GM19467 (cell line): ENCODE measurements around the gene RASGEF1B.

Experiments
- ATAC-seq: cut with Tn5 transposase; IDR thresholded peaks from one replicate; pipeline ENCODE4 v1.9.1; 2021; ENCODE audit warnings: mild to moderate bottlenecking, moderate library complexity; ENCODE audit not compliant: unreplicated experiment

The RASGEF1B gene

DNA sequence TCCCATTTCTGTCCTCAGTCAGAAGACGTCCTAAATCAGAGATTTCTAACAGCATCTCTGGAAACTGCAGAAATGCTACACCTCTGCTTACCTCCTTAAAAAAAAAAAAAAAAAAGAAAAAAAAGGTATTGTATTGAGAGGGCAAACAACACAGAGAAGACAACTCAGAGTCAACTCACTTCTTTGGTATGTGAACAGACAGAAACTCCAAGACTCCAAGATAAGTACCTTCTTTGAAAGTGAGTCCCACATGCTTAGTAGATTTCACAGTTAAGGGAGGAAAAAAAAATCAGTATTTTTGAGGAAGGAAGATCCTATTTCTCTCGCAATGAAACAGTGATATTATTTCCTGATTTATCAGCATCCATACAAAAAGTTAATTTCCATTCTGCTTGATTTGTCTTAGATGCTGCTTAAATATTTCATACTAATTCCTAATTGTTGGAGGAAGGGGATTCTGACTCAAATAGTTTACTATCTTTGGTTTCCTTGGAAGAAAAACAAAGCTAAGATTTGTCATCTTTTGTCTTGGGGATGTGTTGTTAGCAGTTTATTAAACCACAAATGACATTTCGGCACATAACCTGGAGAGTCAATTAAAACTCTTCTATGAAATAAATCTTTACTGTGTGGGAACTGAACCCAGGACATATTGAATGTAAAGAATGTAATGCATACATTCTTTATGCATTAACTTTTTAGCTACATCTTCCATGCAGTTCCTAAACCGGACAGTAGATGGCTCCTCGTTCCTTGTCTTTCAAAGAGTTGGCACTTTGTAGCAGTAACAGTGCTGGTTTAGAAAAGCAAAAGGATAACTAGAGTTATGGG, 4.7 kb downstream of the RASGEF1B start:
- ATAC-seq, result no peak

DNA sequence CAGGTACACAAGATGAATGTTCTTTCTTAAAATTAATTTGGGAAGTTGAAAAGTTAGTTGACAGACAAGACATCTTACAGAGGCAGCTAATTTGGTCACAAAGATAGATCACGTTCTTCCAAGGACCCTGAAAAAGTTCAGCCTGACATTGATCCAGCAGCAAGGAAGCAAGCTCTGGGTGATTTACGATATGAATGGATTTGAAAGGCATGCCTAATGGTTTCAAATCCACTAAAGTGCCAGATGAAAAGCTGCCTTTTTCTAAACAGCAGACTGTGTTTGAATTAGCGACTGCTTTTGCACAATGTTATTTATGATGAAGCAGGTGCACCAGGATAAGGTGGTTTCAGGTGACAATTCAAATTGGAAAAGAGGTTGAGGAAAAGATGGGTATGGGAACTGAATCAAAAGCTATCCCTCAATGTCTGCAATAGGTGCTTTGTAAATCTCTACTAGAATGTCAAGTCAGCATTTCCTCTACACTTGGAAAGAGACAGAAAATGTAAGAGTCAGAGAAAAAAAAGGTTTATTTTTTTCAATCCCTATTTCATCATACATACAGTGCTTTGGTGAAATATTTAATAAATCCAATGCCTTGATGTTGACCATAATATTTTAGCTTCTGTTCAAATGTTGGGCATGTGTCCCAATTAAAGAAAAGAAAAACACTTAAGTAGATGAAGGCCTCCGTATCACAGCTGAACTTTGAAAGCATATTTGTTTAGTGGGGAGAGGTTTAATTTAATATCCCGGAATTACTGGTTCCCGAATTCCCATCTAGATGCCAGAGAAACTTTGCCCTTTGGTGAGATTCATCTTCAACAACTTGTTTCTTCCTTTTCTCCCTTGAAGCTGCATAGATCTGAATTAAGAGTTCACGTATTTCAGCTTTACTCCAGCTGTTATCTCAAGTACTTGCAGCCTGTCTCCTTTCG, 6.0 kb downstream of the RASGEF1B start:
- no peak for ATAC-seq

DNA sequence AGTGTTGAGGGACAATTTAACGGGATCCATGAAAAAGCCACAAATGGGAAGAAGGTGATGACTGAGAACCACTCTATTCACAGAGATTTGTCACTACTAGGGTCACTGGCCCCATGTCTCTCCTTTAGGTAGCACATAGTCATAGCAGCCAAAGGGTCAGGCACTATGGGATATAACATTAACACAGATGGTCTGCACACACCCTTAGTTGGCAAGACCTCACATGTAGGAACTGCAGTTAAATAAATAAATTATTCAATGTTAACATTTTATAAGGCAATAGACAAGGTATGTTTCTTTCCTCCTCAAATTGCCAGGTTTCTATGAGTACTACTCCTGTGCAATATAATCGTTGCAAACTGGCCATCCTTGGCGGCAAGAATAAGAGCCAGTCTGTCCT, 10.9 kb downstream of the RASGEF1B start:
- ATAC-seq, result no peak

DNA sequence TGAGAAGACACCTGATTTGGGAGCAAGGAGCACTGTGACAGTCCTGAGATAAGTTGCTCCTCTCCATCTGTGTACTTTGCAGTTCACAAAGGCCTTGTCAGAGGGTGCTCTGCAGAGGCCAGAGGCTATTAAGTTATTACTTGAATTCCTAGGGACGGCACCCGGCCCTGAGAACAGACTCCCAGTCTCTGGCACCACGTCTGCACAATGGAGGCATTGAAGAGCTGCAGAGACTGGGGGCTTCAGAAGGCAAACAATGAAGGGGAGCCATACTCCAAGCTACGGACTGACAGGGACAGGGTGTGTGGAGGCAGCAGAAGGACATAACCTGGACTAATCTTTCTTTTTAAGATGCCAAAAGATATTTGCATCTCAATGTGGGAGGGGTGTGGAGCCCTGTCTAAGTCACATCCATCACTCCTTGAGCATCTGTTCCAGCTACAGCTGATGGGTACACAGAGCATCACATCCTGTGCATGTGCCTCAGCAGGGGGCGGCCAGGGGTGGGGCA, 11.5 kb downstream of the RASGEF1B start:
- ATAC-seq, result no peak

DNA sequence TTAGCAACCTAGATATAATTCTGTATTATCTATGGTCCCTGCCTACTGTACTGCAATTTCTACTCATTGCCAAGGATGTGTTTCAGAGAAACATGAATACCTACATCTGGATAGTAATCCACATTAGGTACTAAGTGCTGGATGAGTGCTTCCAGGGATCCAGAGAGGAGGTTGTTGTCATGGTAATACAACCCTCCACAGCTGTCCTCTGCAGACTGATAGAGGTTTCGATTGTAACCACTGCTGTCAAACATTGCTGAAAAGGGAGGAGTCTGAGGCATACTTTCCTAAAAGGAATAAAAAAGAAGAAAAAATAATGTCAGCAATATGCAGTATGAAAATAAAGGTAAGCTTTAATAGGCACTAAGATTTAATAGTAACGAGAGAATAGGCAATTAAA, 12.5 kb downstream of the RASGEF1B start:
- ATAC-seq, result no peak

DNA sequence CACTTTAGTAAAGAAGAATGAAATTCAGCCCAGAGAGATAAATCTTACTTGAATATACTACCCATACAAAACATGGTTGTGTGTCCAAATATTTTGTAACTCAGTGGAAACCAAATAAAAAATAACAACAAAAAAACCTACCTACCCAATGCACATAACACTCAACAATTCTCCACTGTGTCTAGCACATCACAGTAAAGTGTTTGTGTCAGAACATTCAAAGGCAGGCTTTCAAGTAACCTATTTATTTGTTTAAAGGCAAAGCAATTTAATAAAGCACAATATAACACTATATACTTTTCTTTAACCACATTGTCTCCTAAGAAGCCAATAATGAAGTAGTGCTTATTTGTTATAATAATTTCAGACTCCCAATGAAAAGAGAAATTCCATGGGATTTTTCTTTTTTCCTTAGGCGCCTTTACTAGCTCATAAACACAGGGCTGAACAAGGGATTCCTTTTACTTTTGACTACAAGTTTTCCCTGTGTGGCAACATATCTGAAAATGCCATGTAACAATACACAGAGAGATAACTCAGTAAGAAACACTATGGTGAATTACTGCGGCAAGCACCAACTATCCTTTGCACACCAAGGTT, 13.7 kb downstream of the RASGEF1B start:
- ATAC-seq, result no peak

DNA sequence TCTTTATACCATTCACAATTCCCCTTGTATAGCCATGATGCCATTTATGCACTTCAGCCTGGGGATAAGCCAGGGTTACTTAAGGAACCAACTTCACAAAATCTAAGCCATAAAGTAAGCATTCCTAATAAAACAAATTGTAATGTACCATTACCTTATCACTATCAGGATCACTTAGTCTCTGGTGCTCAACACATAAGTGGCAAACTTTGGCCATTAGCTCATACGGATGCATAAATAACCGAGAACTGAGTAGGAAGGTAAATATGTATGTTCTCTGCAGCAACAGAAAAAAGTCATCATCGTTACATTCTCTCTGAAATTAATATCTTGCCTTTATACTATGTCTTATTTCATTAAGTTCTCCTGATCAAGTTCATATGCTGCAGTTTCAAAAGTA, 14.4 kb downstream of the RASGEF1B start:
- no peak for ATAC-seq

DNA sequence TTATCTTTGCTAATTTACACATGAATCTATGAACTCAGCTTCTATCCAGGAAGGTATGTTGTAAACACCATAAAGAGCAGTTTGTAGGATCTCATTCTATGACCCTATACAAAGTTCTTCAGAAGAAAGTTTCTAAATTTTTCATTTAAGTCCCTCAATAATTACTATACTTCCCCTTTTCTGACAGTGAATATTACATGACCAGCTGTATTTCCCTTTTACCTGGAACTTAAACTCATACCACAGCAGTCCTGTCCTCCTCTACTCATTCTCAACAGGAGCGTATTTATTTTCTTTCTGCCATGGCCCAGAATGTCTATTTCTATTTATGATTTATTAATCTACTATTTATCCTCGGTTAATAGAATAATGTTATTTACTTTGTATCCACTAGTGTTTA, 15.8 kb downstream of the RASGEF1B start:
- no peak for ATAC-seq

DNA sequence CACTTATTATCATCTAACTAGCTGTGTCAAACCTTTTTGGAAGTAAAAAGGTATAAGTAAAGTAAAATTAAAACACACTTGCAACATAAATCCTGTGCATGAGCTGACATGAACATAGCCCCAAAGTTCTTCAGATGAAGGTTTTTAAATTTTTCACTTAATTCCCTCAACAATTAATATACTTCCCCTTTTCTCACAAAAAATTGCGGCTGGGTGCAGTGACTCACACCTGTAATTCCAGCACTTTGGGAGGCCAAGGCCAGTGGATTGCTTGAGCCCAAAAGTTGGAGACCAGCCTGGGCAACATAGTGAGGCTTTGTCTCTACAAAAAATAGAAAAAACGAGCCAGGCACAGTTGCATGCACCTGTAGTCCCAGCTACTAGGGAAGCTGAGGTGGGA, 16.8 kb downstream of the RASGEF1B start:
- ATAC-seq, result no peak

DNA sequence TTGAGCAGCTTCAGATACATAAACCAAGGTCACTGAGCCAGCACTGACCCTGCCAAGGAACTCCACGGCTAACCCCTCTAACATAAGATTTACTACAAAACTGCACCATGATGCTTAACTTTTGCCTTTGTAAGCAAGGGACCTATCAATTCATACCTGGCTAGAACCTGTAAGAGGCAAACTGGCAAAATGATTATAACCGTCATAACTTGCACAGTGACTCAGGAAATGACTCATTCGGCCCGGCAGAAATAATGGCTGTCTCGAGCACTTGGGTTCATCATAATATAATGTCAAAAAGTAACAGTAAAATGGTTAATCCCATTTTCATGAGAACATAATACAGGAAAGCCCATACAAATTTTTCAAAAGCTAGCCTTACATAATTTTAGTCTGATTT, 17.2 kb downstream of the RASGEF1B start:
- no peak for ATAC-seq

DNA sequence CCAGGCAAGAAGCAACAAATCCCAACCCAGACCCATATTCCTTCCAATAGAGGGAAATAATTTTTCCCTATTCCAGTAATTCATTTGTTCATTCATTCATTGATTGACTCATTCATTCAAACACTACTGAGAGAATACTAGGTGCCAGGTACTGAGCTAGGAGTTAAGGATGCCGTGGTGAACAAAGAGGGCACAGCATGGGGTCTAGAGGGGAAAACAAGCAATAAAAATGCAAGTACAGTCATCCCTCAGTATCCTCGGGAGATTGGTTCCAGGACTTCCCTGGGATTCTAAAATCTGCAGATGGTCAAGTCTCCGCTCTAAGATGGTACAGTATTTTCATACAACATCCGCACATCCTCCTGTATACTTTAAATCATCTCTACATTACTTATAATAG, 18.7 kb downstream of the RASGEF1B start:
- ATAC-seq, result no peak

DNA sequence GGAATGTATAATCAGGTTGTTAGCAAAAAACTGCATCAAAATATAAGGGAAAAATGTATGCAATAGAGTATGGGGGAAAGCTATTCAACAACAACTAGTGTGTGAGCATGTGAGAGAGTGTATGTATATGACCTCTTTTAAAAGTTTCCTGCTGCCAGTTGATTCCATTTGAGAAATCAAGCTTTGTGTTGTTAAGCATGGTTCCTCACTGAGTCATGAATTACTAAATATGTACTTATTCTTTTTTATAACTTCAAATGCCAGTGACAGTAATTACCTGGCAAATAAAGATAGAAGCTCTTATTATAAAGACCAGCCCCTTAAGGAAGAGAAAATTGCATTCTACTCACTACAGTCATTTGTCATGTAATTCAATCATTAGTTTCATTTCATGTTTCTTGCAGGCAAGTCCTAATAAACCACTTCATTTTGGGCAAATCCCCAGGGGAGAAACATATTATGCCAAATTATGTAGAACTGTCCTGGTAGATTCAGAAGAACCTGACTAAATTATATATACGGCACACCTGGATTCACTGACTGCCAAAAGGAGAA, 19.2 kb downstream of the RASGEF1B start:
- ATAC-seq, result no peak

DNA sequence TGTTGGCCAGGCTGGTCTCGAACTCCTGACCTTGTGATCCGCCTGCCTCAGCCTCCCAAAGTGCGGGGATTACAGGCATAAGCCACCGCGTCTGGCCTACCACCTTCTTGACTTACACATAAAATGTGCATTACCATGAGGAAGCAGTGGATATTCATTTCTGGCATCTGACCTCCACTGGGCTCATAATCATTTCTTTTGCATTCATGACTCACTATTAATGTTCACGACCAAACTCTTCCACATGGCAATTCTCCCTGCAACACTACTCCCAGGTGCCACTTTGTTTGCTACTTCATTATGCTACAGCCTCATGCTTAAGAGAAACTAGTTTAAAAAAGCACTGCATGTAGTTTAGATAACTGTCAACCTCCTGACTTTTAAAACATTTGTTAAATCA, 22.7 kb downstream of the RASGEF1B start:
- ATAC-seq, result no peak

DNA sequence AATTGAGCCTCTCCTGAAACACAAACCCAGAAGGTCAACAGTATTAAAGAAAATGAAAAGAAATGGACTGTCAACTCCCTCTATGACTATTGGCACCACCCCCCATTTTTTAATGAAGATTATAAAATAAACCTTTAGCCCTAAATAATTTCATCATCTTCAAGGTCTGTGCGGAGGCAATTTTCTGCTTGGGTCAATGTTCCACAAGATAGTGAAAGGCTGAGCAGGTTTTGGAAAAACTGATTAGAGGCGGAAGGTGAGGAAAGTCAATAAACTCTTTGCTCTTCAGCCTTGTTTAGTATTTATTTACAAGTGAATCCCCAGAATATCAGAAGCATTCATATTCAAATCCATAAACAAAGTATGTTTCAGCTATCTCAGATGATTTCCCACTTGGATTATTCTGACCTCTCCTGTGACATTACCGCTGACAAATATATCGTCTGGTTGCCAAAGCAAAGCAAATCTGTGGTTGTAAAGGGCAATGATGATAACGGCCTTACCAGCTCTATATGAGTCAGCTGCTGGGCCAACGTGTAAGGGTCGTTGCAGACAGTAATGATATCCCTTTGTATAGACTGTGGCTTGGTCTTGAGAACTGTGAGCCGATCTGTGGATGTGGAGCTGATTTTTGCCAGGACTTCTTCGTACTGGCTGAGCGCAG, 24.0 kb downstream of the RASGEF1B start:
- no peak for ATAC-seq

DNA sequence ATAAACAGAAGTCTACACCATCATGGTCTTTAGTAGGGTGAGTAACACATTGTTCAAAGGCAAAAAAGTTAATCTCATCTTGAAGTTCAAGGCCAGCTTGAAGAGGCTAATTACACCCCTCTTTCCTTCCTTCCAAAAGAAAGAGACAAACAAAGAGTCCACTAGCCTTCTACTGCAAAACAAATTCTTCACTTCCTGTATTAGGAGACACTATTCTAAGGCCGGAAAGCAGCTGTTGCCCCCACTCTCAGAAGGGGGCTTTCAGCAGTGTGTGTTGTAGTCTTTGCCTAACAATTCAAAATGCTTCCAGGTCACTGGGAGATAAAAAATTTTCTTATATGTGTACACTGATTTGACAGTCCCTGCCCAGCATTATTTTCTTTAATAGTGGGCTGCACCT, 25.1 kb downstream of the RASGEF1B start:
- no peak for ATAC-seq

DNA sequence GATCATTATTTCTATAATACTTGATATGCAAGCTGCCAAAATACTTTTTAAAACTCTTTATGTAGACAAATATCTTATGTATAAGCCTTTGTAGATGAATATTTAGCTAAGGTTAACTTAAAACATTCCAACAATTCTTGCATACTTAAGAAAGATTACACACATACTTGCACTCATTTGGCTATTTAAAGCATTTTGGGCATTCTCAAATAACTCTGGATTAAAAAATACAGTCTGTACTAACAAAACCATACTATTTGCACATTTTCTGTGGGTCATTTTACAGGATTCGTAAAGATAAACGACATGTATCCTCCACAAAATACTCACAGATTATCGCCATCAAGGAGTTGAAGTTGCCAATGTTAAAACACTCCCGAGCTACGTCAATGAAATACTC, 26.5 kb downstream of the RASGEF1B start:
- ATAC-seq, result no peak

DNA sequence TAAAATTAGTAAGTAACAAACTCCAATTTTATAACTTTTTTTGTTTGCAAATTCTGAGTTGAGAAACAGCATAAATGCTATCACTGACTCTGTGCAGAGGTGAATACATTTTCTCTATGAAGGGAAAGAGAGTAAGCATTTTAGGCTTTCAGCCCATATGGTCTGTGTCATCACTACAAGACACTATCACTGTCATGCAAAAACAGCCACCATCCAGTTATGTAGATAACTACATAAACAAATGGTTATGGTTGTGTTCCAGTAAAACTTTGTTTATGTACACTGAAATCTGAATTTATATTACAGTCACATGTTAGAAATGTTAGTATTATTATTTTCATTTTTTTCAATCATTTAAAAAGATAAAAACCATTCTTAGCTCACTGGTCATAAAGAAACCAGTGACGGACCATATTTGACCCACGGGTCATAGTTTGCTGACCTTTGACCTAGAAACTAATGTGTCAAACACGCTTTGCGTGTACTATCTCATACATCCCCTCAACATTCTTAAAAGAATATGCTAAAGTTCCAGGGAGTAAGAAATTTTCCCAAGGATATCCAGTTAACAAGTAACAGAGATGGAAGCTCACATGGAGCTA, 29.1 kb downstream of the RASGEF1B start:
- ATAC-seq, result no peak

DNA sequence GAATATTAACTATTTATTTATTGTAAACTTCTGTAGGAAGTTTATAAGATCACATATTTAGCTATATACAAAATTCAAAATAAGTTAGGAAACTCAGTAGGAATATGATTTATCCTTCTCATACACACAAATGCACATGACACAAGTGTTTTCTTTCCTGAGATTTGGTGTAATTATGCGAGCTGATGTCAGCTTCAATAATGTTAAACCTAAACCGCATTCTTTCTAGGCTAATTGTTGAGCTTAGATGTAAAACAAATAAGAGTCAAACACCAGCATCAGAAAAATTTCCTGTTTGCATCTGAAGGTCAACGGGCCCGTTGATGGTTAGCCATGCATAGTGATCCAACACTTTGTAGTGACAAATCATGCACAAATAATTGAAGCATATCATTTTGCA, 30.8 kb downstream of the RASGEF1B start:
- no peak for ATAC-seq

DNA sequence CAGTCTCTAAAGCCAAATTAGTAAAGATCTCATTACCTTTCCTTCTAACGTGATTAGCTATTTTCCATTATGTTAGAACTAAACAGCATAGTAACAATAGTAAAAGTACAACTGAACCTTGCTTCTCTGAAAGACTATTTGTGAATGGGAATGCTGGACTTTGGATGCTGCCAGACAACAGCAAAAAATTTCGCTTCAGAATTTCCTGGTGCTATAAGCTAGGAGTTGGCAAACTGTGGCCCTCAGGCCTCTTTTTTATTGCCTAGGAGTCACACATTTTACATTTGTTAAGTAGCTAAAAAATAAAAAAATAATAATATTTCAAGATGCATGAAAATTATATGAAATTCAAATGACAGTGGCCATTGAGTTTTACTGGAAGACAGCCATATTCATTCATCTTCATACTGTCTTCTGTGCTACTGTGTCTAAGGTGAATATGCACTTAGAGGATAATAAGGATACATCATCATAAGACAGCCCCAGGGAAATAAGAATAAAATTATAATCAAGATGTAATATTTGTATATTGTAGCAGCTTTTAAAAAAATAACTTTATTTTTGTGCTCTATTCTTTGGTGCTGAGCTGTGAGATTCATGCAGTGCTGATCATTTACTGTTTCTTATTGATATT, 34.6 kb downstream of the RASGEF1B start:
- ATAC-seq, result no peak

DNA sequence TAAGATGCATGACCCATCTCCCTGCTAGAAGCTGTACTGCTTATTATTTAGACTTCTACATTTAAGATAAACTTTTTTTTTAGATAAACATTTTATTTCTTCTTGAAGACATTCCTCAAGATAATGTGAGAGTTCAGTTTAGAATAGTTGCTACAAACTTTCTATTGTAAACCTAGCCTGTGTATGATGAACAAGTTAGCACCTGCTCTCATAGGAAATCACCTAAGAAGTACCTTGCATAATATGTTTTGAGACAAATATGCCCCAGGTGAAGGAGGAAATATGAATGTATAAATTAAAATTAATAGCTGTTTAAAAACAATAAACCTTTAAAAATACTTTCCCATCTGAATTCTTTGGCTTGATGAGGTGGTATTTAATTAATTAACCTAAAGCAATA, 35.6 kb downstream of the RASGEF1B start:
- ATAC-seq, result no peak
